Activated T-cell treated with anti-CD3 and anti-CD28 coated beads for 48 hours (primary cell): ENCODE results near the gene BLM.
A peak's percentile ranks its signal among the peaks of the same experiment; 100 is the strongest.
"Not testable (repeated sequence)": the region's sequence is repeated elsewhere in the genome, so short reads cannot be mapped to it uniquely, and the experiment has no call there.

Source experiments
- DNase-seq: peaks from one replicate; pipeline ENCODE4 v3.0.0-alpha.2; 2020; ENCODE audit warnings: low read depth

The BLM gene

GRCh38 chr15:90822204-90822955, 105.2 kb downstream of the BLM start:
- DNase-seq: no peak

DNA sequence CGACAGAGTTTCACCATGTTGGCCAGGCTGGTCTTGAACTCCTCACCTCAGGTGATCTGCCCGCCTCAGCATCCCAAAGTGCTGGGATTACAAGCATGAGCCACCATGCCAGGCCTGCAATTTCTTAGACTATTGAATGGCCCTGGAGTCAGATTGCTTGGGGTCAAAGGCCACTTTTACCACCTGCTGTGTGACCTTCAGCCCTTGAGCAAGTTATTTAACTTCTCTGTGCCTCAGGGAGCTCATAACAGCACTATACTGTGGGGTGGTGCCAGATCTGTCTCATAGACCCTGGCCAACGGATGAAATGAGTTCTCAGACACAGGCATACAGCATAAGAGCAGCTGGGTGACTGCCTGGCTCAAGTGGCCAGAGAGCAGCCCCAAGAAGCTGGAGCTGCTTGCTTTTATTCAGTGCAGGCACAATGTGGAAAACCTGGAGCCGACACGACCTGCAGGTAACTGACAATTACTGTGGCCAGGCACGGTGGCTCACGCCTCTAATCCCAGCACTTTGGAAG, 106.4 kb downstream of the BLM start:
- no peak for DNase-seq

DNA sequence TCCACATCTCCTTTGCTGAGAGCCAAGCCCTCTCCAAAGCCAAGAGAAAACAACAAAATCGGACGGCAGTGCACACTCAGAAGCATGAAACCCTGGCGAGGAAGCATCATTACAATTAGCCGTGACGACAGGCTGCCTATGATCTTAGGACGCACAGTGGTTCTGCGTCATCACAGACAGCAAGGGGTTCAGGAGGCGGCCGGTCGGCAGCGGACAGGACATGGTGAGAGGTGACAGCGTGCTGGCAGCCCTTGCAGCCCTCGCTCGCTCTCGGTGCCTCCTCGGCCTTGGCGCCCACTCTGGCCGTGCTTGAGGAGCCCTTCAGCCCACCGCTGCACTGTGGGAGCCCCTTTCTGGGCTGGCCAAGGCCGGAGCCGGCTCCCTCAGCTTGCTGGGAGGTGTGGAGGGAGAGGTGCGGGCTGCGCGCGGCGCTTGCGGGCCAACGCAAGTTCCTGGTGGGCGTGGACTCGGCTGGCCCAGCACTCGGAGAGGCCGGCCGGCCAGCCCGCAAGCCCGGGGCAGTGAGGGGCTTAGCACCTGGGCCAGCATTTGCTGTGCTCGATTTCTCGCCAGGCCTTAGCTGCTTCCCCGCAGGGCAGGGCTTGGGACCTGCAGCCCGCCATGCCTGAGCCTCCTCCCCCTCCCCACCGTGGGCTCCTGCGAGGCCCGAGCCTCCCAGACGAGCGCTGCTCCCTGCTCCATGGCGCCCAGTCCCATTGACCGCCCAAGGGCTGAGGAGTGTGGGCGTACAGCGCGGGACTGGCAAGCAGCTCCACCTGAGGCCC, 108.2 kb downstream of the BLM start:
- DNase-seq: not testable (repeated sequence)

DNA sequence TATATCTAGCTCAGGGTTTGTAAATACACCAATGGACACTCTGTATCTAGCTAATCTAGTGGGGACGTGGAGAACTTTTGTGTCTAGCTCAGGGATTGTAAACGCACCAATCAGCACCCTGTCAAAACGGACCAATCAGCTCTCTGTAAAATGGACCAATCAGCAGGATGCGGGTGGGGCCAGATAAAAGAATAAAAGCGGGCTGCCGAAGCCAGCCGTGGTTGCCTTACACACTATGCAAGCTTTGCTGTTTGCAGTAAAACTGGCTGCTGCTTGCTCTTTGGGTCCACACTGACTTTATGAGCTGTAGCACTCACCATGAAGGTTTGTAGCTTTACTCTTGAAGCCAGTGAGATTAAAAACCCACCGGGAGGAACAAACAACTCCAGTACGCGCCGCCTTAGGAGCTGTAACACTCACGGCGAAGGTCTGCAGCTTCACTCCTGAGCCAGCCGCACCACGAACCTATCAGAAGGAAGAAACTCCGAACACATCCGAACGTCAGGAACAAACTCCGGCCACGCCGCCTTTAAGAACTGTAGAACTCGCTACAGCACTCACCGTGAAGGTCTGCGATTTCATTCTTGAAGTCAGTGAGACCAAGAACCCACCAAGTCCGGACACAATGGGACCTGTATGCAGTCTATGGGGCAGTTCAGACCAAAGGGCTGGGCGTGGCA, 109.2 kb downstream of the BLM start:
- DNase-seq: not testable (repeated sequence)

DNA sequence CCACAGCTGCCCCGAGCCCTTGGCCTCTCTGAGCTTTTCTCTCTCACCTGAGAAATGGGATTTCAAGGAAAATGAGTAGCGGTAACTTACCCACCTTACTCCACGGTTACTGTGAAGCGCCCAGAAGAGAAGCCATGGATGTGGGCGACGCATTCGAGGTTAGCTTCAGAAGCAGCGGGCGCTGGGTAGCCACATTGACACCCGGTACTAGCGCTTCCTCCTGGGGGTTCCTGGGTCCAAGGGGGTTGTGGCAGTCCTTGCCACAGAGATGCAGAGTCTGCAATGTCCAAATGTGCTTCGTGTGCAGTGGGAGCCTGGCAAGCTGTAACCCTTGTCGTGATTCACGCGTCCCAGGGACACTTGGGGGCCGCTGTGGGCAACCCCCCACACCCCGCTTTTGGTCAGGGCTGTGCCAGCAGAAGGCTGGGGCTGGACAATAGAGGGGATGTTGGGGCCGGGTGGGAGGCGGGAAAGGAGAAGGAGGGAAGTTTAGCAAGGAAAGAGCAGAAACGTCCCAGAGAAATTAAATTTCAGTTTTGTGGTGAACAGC, 109.8 kb downstream of the BLM start:
- DNase-seq: no peak

GRCh38 chr15:90828111-90828510, 111.0 kb downstream of the BLM start:
- no peak for DNase-seq

DNA sequence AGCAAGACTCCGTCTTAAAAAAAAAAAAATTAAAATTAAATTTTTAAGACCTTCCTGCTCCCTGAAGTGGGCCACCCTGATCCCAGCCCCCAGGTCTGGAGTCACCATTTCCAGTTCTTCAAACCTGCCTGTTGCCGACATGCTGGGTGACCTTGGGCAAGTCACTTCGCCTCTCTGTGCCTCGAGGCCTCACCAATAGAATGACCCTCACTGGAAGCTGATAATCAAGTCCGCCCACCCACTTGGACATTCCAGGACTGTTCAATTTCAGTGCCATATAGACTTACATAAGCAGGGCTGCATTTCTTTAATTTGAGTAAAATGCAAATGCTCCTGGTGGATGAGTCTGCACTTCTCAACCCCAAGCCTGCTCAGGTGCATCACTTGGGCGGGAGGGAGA, 112.0 kb downstream of the BLM start:
- DNase-seq: no peak

DNA sequence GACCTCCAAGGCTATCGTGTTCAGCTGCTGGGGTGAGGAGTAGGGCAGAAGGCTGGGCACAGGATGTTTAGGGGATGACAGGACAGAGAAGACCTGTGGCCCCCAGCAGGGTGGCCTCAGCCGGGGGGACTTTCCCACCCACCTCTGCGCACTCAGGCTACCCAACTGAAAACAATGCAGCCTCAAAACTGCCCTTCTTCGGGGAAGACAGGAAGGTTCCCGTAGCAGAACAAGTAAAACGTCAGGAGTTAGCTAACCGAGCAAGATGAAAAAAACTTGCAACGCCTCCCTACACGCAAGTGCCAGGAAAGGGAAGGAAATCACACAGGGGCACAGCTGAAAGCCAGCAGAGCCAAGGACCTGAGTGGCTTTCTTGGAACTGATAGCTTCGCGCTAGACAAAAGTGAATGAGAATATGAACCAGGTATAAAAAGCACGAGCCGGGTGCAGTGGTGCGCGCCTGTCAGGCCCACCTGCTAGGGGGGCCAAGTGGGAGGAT, 112.8 kb downstream of the BLM start:
- peak; percentile 68 for DNase-seq

DNA sequence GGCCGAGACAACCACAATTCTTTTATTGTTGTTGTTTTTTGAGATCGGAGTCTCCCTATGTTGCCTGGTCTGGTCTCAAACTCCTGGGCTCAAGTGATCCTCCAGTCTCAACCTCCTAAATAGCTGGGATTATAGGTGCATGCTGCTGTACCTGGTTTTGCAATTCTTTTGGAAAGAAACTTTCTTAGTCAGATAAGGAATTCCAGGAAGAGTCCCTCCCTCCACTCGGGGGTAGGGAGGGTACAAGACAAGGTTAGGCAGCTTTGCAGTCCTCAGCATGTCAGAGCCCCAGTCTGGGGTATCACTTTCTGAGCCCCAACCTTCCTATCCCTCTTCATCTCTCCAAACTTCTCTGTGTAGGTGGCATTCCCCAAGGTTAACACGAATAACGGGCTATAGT, 117.5 kb downstream of the BLM start:
- no peak for DNase-seq

DNA sequence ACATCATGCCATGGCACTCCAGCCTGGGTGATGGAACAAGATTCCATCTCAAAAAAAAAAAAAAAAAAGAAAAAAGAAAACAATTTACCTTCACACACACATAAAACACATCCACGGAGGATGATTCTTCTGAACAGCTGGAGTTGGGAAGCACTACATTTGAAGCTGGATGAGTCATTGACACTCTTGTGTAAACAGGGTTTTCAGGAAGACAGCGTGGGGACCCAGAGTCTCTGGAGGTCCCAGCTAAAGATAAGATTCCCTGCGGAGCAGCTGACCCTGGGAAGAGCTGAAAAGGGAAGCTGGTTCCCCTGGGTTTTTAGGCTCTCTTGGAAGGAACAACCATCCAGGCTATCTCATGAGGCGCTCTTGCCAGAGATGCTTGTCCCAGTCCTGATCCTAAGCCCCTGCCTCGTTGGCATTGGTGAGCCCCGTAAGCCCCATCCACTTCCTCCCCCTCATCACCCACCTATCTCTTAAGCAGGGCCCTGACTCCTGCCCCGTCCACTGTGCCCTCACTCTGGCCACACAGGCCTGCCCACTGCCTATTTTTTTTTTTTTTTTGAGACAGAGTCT, 119.2 kb downstream of the BLM start:
- no peak for DNase-seq

GRCh38 chr15:90837094-90837493, 119.9 kb downstream of the BLM start:
- DNase-seq: peak; percentile 66

- peak; percentile 89 for DNase-seq
These were observed 121.0 kb downstream of the BLM start for GRCh38 chr15:90838139-90838538.

GRCh38 chr15:90838544-90838943, 121.4 kb downstream of the BLM start:
- no peak for DNase-seq

DNA sequence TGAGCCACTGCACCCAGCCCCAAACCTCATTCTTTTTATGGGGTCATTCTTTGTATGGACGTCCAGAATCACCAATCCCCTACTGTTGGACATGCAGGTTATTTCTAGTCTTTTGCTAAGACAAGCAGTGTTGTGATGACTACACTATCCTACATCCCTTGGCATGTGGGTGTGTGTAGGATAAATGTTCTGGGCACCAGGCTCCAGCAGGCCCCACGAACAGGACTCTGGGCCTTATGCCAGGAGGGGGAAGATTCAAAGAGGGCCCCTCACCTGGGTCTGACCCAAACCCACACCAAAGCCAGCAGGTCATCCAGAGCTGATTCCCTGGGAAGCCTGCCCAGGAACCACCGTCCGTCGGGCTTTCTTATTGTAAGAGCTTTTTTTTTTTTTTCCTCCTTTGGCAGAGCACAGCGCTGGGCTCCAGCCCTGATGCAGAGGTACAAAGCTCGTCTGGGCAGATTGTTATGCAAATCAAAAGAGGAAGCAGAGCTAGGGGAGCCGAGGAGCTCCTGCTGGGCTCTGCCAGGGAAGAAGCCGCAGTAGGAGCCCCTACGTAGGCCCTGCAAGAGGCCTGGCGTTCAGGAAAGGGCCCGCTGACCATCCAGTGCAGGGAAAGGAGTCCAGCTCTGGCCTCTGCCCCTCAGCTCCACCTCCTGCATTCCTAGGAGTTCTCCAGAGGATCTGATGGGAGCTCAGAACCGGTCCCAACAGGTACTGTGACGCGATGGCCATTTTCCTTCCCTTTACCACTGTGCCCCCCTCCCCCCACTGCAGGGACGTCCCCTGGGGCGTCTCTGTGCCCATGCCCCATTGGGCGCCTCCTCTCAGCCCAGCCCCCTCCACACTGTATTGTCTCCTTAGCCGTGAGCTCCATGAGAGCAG, 122.3 kb downstream of the BLM start:
- no peak for DNase-seq

- DNase-seq: no peak
These were observed 123.2 kb downstream of the BLM start for GRCh38 chr15:90840157-90840855.

DNA sequence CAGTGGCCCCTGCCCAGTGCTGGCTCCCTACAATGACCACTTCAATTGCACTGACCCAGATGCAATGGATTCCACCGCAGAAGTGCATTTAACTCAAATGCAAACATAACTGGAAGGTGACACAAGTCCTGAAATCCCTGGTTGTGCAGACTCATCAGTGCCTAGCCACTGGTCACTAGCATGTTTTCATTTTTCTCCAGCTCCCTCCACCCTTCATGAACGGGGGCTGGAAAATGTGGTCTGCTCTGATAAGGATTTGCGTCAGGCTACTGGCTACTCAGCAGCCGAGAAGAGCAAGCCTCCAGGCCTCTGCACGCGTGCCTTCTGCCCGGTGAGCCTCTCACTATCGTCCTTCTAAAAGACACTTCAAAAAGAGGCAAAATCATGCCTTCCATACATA, 123.8 kb downstream of the BLM start:
- no peak for DNase-seq

DNA sequence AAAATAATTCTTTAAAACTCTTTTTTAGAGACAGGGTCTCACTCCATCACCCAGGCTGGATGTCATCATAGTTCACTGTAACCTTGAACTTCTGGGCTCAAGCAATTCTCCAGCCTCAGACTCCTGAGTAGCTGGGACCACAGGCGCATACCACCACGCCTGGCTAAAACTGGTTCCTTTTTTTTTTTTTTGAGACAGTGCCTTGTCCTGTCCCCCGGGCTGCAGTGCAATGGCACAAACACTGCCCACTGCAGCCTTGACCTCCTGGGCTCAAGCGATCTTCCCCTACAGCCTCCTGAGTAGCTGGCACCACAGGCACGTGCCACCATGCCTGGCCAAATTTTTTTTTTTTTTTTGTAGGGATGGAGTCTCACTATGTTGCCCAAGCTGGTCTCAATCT, 127.5 kb downstream of the BLM start:
- DNase-seq: no peak

- DNase-seq: no peak
These were observed 128.2 kb downstream of the BLM start for GRCh38 chr15:90845201-90845949.

DNA sequence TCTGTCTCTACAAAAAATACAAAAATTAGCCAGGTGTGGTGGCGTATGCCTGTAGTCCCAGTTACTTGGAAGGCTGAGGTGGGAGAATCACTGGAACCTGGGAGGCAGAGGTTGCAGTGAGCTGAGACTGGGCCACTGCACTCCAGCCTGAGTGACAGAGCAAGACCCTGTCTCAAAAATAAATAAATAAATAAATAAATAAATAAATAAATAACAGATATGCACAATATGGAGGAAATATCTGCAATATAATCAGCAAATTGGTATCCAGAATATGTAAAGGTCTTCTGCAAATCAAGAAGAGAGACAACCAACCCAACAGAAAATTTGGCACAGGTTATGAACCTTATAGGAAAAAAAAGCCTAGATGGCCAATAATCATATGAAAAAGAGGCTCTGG, 132.3 kb downstream of the BLM start:
- not testable (repeated sequence) for DNase-seq
